DMS79 (cell line): ENCODE results near the gene CACNA1B.
"Not testable (repeated sequence)": the region's sequence is repeated elsewhere in the genome, so short reads cannot be mapped to it uniquely, and the experiment has no call there.

Experiments used
- DNase-seq: peaks from one replicate; lab custom pipeline; 2025; lab: John Stamatoyannopoulos, UW

Gene CACNA1B

GRCh38 chr9:138117101-138117750 lies 239.6 kb downstream of the CACNA1B start:
- no peak for DNase-seq

DNA sequence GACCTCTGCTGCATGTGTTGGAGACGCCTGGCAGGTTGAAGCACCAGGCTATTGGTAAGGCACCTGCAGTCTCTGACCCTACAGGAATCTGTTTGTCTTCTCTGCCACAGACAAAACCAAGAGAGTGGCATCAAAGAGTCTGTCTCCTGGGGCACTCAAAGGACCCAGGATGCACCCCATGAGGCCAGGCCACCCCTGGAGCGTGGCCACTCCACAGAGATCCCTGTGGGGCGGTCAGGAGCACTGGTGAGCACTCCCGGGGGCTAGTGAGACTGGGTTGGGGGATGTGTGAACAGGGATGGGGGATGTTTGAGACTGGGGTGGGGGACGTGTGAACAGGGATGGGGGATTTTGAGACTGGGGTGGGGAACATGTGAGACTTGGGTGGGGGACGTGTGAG lies 240.3 kb downstream of the CACNA1B start:
- DNase-seq = no peak

- DNase-seq = no peak
Measured at GRCh38 chr9:138118601-138119071, 241.1 kb downstream of the CACNA1B start.

DNA sequence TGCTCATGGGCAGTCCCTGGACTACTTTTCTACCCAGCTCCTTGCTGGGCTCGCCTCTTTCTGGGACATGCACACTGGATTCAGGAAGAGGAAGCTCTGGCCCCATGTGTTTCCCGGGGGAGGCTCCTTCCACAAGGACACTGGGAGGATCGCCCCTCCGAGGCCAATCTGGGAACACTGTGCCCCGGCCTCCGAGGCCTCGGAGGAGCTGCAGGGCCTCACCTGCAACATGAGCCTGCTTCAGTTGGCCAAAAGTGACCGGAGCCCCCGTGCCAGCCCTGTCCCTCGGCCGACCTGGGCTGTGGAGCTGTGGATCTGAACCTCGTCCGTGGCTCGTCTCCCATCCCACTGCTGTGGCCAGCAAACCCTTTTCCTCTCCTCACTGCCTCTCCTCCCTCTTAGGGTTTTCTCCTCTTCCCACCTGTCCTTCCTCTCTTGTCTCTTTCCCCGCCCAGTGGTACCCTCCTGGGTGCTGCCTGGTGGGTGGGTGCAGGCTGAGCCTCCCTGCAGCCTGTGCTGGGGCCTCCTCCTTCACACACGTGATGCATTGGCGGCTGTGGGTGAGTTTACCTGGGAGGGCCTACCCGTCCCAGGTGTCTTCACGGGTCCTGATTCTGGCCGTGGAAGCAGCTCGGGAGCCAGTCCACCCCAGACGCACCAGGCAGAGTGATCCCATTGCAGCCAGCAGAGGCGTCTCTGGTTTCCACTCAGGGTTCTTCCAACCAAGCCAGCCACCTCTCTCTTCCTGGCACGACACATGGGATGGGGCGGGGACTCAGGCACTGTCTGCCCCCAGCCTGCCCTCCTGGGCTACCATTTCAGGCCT lies 241.8 kb downstream of the CACNA1B start:
- DNase-seq = no peak

DNA sequence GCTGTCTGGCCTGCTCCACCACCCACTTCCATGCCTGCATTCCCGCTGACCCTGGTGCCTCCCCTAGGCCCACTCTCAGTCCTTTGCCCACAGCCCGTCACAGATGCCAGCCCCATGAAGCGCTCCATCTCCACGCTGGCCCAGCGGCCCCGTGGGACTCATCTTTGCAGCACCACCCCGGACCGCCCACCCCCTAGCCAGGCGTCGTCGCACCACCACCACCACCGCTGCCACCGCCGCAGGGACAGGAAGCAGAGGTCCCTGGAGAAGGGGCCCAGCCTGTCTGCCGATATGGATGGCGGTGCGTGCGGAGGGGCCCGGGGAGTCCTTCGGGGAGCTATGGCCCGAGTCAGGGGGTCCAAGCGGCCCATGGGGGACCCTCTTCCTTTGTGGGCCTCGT lies 242.5 kb downstream of the CACNA1B start:
- DNase-seq = no peak

DNA sequence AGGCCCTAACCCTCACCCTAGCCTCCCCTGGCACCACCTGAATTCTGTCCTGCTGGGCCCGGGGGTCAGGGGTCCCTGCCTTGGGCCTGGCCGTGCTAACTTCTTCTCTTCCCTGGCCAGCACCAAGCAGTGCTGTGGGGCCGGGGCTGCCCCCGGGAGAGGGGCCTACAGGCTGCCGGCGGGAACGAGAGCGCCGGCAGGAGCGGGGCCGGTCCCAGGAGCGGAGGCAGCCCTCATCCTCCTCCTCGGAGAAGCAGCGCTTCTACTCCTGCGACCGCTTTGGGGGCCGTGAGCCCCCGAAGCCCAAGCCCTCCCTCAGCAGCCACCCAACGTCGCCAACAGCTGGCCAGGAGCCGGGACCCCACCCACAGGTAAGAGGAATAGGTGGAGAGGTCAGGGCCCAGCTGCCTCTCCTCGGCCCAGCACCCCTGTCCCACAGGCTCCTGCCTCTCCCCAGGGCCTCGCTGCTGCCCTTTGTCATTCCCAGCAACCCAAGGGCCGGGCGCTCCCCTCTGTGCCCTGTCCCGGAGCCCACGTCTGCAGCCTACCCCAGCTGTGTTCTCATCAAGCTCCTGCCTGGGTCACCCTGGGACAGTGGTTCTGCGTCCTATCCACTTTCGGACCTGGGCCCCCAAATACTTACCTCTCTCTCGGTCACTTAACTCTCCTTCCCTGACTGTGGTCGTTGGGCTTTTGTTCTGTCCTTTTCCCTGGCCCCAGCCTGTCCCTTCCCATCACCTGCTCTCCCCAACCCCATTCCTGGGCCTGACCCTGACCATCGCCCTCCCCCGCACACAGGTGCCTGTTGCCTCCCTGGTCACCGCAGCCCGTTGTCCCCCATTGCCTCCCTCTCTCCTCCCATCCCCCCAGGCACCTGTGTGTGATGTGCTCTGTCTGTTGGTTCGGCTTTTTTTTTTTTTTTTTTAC lies 243.2 kb downstream of the CACNA1B start:
- DNase-seq = no peak

DNA sequence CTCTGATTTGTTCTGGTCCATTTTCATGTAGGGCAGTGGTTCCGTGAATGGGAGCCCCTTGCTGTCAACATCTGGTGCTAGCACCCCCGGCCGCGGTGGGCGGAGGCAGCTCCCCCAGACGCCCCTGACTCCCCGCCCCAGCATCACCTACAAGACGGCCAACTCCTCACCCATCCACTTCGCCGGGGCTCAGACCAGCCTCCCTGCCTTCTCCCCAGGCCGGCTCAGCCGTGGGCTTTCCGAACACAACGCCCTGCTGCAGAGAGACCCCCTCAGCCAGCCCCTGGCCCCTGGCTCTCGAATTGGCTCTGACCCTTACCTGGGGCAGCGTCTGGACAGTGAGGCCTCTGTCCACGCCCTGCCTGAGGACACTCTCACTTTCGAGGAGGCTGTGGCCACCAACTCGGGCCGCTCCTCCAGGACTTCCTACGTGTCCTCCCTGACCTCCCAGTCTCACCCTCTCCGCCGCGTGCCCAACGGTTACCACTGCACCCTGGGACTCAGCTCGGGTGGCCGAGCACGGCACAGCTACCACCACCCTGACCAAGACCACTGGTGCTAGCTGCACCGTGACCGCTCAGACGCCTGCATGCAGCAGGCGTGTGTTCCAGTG lies 244.0 kb downstream of the CACNA1B start:
- DNase-seq = no peak

DNA sequence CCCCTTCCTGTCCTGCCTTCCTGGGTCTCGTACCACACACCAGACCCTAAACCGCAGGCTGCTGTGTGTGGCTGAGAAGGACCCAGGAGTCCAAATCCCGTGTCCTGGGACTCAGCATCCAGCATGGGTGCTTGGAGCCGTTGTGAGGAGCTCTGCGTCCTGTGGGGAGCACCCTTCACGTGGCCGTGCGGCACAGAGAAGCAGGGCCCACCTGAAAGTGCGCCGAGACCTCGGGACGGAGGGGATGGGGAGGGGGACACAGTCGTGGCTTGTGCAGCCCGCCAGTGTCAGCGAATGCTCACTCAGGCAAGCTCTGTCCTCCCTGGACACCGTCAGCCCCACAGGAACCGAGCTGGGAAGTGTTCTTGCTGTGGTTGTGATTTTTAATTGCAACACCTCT lies 244.6 kb downstream of the CACNA1B start:
- DNase-seq = no peak

GRCh38 chr9:138122676-138123075 lies 245.1 kb downstream of the CACNA1B start:
- DNase-seq = no peak

DNA sequence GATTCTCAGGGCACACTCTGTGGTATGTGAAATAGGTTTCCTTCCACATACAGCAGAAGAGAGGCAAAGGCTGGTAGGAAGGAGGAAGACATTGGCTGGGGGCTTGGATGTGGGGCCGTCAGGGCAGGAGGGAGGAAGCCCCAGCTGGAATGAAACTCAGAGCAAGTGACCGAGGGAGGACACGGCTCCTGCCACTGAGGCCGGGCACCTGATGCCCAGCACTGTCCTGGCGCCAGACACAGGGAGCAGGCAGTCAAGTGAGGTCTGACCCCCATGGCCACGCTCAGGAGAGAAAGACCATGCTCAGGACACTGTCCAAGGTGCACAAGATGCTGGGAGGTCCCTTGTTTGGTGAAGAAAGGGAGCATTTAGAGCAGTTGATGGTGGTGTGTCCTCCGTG lies 245.5 kb downstream of the CACNA1B start:
- DNase-seq = no peak

GRCh38 chr9:138126090-138126857 lies 248.7 kb downstream of the CACNA1B start:
- not testable (repeated sequence) for DNase-seq

DNA sequence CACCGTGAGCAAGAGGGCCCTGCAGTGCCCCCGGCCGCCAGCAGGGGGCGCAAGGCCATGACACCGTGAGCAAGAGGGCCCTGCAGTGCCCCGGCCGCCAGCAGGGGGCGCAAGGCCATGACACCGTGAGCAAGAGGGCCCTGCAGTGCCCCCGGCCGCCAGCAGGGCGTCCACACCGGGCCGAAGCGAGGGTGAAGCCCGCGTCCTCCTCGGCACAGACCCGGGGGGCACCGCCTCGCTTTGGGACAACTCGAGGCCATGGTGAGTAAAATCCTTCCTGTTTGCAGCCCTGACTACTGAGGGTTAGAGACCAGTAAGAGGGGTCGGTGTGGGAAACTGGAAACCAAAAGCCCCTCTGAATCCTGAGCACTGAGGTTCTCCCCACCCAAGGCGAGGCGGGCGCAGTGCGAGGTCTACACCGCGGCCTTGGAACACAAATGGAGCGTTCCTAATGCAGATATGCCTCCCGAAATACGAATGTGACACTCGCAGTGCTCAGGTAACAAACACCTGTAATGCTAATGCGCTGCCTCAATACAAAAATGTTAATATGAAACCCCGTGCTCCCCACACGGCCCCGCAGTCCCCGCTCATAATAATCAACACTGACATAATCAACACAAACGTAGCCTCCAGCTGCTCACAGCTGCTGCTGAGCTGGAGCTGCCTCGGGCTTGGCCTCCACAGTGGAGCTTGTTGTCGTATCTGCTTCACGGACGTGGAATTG lies 249.4 kb downstream of the CACNA1B start:
- not testable (repeated sequence) for DNase-seq

DNA sequence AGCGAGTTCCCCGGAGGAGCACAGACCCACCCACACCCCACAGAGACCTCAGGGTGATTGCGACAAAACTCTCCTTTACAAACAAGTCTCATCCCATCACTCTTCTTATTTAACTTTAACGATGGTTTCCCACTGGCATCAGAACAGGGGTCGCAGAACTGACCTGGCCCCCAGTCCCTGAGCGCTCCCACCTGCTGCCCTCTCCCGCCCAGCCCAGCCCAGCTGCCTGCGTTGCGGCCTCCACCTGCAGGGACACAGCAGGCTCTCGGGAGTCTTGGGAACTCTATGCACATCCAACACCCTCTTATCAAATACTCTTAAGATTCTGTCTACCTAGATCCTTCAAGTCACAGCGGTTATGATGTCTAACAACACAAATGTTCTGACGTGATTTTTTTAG lies 250.4 kb downstream of the CACNA1B start:
- DNase-seq = not testable (repeated sequence)

GRCh38 chr9:138129318-138129717 lies 251.7 kb downstream of the CACNA1B start:
- not testable (repeated sequence) for DNase-seq

DNA sequence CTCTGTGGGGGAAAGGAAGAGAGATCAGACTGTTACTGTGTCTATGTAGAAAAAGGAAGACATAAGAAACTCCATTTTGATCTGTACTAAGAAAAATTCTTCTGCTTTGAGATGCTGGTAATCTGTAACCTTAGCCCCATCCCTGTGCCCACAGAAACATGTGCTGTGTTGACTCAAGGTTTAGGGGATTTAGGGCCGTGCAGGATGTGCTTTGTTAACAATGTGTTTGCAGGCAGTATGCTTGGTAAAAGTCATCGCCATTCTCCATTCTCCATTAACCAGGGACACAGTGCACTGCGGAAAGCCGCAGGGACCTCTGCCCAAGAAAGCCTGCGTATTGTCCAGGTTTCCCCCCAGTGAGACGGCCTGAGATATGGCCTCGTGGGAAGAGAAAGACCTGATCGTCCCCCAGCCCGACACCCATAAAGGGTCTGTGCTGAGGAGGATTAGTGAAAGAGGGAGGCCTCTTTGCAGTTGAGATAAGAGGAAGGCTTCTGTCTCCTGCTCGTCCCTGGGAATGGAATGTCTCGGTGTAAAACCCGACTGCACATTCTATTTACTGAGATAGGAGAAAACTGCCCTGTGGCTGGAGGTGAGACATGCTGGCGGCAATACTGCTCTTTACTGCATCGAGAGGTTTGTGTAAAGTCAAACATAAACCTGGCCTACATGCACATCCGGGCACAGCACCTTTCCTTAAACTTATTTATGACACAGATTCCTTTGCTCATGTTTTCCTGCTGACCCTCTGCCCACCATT lies 255.5 kb downstream of the CACNA1B start:
- not testable (repeated sequence) for DNase-seq

GRCh38 chr9:138134581-138134980 lies 257.0 kb downstream of the CACNA1B start:
- DNase-seq = not testable (repeated sequence)

GRCh38 chr9:138139096-138139495 lies 261.5 kb downstream of the CACNA1B start:
- DNase-seq = not testable (repeated sequence)

DNA sequence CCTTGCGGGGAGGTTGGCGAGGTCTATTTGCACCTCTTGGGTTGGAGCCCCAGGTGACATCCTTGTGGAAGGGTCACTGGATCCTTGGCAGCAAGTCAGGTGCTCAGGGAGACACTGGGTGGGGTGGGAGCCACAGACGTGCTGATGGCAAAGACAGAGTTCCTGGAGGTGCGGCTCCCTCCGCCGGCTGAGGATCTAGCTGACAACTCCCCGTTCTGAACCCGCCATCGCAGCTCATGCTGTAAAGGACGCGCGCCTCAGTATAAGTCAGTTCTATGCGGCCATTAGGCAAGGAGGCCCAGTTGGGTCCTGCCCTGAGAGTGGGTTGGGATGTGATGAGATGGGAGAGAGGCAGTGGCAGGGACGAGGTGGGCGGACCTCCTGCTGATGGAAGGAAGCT lies 263.4 kb downstream of the CACNA1B start:
- not testable (repeated sequence) for DNase-seq

GRCh38 chr9:138142528-138143244 lies 265.1 kb downstream of the CACNA1B start:
- not testable (repeated sequence) for DNase-seq
